ENCODE results near the gene YAP1.

YAP1 gene

DNA sequence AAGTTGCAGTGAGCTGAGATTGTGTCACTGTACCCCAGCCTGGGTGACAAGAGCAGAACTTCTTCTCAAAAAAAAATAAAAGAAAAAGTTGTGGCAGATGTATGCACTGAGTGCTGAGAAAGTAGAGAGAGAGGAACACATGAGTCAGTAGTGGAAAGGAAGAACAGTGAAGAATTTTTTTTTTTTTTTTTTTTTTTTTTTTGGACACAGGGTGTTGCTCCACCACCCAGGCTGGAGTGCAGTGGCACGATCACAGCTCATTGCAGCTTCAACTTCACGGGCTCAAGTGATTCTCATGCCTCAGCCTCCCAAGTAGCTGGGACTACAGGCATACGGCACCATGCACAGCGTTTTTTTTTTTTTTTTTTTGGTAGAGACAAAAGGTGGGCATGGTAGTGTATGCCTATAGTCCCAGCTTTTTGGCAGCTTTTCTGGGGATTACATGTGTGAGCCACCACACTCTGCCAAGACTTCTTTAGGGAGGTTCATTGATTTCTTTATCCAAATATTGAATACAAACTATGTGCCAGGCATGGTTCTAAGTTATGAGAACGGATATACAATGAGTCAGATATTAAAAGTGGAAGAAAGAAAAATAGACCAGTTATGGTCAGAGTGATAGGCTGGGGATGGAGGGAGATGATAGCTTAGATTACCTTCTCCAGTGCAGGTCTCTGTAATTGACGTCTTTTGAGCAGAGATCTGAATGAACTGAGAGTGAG lies 62.0 kb downstream of the YAP1 start:
- TF ChIP-seq POLR2A (IDR thresholded peaks at IDR 0.05; ENCODE audit: low read depth, low read length) (no peak), POU2F2 (IDR thresholded peaks at IDR 0.05; ENCODE audit: low read depth, low read length) (no peak), PAX5 (IDR thresholded peaks at IDR 0.05; ENCODE audit: insufficient read depth, low read length, severe bottlenecking) (no peak), SPI1 (IDR thresholded peaks at IDR 0.05; ENCODE audit: low read depth, low read length) (no peak), TAF1 (IDR thresholded peaks at IDR 0.05; ENCODE audit: low read depth, low read length) (no peak), POLR2AphosphoS5 (IDR thresholded peaks at IDR 0.05; ENCODE audit: low read depth, low read length) (no peak)
- FAIRE-seq (no peak), DNase-seq (ENCODE audit: insufficient read length, low spot score) (no peak)

DNA sequence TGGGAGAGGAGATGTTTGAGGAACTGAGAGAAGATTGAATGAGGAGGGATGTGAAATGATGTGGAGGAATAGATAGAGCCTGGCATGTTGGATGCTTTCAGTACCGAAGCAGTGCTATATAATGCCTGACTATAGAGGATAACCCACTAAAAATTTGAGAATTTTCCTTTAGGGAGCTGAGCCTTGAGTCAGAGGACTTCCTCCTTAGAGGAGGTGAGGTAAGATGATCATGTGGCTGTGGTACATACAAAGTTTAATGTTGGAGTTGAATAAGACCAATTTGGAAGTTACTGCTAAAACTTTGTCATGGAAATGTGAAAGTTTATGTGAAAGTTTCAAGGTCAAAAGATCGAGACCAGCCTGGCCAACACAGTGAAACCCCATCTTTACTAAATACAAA lies 66.9 kb downstream of the YAP1 start:
- TF ChIP-seq PAX5 (IDR thresholded peaks at IDR 0.05; ENCODE audit: insufficient read depth, low read length, severe bottlenecking), result no peak
- no peak for TF ChIP-seq POU2F2 (IDR thresholded peaks at IDR 0.05; ENCODE audit: low read depth, low read length)
- TF ChIP-seq POLR2AphosphoS5 (IDR thresholded peaks at IDR 0.05; ENCODE audit: low read depth, low read length), result no peak
- TF ChIP-seq POLR2A (IDR thresholded peaks at IDR 0.05; ENCODE audit: low read depth, low read length), result no peak
- no peak for TF ChIP-seq TAF1 (IDR thresholded peaks at IDR 0.05; ENCODE audit: low read depth, low read length)
- no peak for TF ChIP-seq SPI1 (IDR thresholded peaks at IDR 0.05; ENCODE audit: low read depth, low read length)
- FAIRE-seq (no peak), DNase-seq (ENCODE audit: insufficient read length, low spot score) (no peak)

DNA sequence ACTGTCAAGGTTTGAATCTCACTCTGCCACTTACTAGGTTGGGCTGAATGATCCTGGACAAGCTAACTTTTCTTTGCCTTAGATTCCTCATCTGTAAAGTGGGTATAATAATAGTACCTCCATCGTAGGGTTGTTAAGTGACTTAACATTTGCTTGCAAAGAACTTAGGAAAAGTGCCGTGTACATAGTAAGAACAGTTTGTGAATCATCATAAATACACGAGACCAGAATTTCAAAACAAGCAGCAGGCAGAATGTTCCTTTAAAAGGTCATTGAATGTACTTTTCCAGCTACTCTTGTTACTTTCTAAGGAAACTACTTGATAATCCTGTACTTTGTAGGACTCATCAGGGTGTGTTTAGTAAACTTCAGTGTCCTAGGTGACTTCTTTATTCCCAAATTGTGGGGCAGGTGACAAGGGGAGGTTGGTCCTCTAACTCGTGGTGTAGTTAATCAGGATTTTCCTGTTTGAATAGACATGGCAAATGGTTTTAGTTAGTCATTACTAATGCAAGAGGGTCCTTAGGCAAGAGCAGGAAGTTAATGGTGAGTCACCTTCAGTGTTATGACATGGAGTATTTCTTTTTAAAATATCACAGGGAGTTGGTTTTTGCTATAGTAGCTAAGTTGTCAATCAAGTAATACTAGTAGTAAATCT lies 67.9 kb downstream of the YAP1 start:
- DNase-seq (ENCODE audit: insufficient read length, low spot score), result no peak
- TF ChIP-seq SPI1 (IDR thresholded peaks at IDR 0.05; ENCODE audit: low read depth, low read length) (no peak), TAF1 (IDR thresholded peaks at IDR 0.05; ENCODE audit: low read depth, low read length) (no peak), POU2F2 (IDR thresholded peaks at IDR 0.05; ENCODE audit: low read depth, low read length) (no peak), POLR2AphosphoS5 (IDR thresholded peaks at IDR 0.05; ENCODE audit: low read depth, low read length) (no peak), PAX5 (IDR thresholded peaks at IDR 0.05; ENCODE audit: insufficient read depth, low read length, severe bottlenecking) (no peak), POLR2A (IDR thresholded peaks at IDR 0.05; ENCODE audit: low read depth, low read length) (no peak)
- FAIRE-seq, result no peak

DNA sequence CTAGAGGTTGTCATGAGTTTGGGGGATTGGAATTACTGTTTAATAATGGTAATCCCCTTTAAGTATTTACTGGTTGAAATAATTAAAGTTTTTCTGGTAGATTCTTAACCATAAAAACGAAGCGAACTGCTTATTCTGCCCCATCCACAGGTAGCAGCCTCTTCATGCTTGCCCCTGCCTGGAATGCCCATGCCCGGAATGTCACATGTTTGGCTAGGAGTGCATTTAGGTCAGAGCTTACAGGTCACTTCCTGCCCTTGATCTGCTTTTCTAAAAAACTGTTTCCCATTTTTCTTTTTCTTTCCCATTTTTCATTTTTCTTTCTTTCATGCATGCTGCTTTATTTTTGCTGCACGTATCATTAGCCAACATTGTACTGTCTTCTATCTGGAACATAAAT lies 69.1 kb downstream of the YAP1 start:
- TF ChIP-seq TAF1 (IDR thresholded peaks at IDR 0.05; ENCODE audit: low read depth, low read length) (no peak), PAX5 (IDR thresholded peaks at IDR 0.05; ENCODE audit: insufficient read depth, low read length, severe bottlenecking) (no peak), POLR2AphosphoS5 (IDR thresholded peaks at IDR 0.05; ENCODE audit: low read depth, low read length) (no peak), POLR2A (IDR thresholded peaks at IDR 0.05; ENCODE audit: low read depth, low read length) (no peak), SPI1 (IDR thresholded peaks at IDR 0.05; ENCODE audit: low read depth, low read length) (no peak), POU2F2 (IDR thresholded peaks at IDR 0.05; ENCODE audit: low read depth, low read length) (no peak)
- no peak for FAIRE-seq
- no peak for DNase-seq (ENCODE audit: insufficient read length, low spot score)

DNA sequence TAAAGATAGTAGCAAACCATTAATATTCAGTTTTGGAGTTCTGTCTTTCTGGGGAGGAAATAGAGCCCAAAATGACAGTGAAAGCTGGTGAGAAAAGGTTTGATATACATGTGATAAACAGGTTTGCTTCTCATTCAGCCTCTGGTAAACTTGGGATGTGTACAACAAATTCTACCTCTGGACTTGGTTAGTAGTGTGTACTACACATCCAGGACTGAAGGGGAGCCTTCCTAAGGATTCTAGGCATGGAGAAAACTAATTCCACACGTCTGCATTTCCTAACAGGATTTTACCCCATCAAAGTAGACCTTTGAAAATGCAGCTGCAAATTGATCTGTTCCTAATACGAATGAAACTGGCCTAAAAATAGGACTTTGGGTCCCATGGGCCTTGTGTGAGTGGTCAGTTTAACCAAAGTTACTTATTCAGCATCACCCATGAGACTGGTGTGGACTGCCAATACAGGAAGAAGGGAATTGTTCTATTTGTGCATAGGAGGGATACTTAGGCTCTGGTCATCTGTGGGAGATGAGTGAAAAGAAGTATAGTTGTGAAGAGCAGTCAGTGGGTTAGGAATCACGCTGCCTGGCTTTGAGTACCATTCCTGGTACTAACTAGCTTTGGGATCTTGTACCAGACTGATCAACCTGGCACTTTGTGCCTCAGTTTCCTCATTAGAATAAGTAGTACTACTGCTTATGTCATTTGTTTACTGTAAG lies 74.2 kb downstream of the YAP1 start:
- DNase-seq (ENCODE audit: insufficient read length, low spot score) (no peak), FAIRE-seq (no peak)
- TF ChIP-seq POLR2AphosphoS5 (IDR thresholded peaks at IDR 0.05; ENCODE audit: low read depth, low read length) (no peak), POU2F2 (IDR thresholded peaks at IDR 0.05; ENCODE audit: low read depth, low read length) (no peak), SPI1 (IDR thresholded peaks at IDR 0.05; ENCODE audit: low read depth, low read length) (no peak), PAX5 (IDR thresholded peaks at IDR 0.05; ENCODE audit: insufficient read depth, low read length, severe bottlenecking) (no peak), TAF1 (IDR thresholded peaks at IDR 0.05; ENCODE audit: low read depth, low read length) (no peak), POLR2A (IDR thresholded peaks at IDR 0.05; ENCODE audit: low read depth, low read length) (no peak)

DNA sequence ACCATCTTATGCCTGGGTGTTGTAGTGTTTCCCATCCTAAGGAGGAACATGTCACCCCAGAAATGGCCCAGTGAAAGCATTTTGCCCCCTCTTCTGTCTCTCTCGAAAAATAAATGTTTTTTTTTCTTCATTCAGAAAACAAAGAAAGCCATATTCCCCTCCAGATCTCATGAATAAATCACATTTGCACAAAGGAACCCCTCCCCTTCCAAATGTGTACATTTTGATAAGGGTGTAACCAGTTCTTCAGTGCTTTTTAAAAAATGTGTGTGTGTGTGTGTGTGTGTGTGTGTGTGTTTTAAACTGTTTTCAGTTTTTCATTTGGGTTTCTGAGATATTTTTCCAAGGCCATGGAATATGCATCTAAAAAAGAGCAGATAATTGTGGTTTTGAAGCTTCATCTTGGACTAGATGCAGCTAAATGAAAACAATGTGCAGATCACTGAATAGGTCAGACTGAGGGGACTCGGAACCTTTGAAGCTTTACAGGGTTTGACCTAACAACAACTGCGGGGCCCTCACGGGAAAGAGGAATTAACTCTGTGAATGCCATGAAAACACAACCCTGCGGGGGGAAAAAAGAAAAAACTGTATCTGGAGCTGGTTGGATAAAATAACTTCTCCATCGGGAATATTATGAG lies 76.4 kb downstream of the YAP1 start:
- no peak for DNase-seq (ENCODE audit: insufficient read length, low spot score)

DNA sequence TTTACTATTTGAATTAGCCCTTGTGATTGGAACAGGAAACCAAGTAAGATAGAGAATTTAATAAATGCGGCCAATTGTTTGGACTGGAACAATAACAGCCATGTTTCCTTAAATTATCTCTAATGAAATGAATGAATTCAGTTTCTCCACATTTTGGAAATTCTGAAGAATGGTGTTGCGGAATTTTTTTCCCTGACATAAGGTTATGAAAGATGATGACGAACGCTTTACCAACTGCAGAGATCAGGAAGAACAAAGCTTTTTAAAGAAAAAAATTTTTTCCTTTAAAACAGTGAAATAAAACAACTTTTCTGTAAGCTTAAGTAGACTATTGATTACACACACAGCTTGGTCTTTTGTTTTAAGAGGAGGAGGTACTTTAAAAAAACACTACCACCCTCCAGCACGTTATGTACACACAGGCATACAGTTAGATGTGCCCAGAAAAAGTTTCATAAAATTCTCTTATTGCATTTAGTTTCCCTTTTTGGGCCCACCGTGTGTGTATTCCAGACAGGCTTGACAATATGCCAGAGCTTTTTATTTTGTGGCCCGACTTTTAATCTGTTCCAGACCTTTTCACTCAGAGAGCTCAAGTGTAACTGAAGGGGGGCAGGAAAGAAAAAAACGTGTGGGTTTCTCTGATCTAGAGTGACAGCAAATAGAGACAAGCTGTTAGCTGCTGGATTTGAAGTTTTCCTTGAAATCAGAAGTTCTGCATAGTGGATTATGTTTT lies 77.3 kb downstream of the YAP1 start:
- TF ChIP-seq PAX5 (IDR thresholded peaks at IDR 0.05; ENCODE audit: insufficient read depth, low read length, severe bottlenecking) (no peak), POLR2AphosphoS5 (IDR thresholded peaks at IDR 0.05; ENCODE audit: low read depth, low read length) (no peak), POU2F2 (IDR thresholded peaks at IDR 0.05; ENCODE audit: low read depth, low read length) (no peak), POLR2A (IDR thresholded peaks at IDR 0.05; ENCODE audit: low read depth, low read length) (no peak)
- DNase-seq (ENCODE audit: insufficient read length, low spot score) (no peak), FAIRE-seq (no peak)

More for the DNA sequence above, 76.4 kb downstream of the YAP1 start:
- FAIRE-seq, result no peak
- TF ChIP-seq POLR2A (IDR thresholded peaks at IDR 0.05; ENCODE audit: low read depth, low read length), result no peak
- no peak for TF ChIP-seq SPI1 (IDR thresholded peaks at IDR 0.05; ENCODE audit: low read depth, low read length)
- no peak for TF ChIP-seq PAX5 (IDR thresholded peaks at IDR 0.05; ENCODE audit: insufficient read depth, low read length, severe bottlenecking)
- TF ChIP-seq TAF1 (IDR thresholded peaks at IDR 0.05; ENCODE audit: low read depth, low read length), result no peak
- TF ChIP-seq POU2F2 (IDR thresholded peaks at IDR 0.05; ENCODE audit: low read depth, low read length), result no peak
- TF ChIP-seq POLR2AphosphoS5 (IDR thresholded peaks at IDR 0.05; ENCODE audit: low read depth, low read length), result no peak

DNA sequence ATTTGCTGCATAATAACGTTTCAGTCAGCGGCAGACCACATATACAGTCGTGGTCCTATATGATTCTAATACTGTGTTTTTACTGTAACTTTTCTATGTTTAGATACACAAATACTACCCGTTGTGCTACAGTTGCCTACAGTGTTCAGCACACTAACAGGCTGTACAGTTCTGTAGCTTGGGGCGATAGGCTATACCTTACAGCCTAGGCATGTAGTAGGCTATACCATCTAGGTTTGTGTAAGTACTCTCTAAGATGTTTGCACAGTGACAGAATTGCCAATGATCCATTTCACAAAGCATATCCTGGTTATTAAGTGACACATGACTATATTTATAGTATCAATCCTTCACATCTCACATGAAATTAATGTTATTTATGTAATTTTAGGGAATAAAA lies 78.2 kb downstream of the YAP1 start:
- TF ChIP-seq POLR2AphosphoS5 (IDR thresholded peaks at IDR 0.05; ENCODE audit: low read depth, low read length) (no peak), POU2F2 (IDR thresholded peaks at IDR 0.05; ENCODE audit: low read depth, low read length) (no peak), PAX5 (IDR thresholded peaks at IDR 0.05; ENCODE audit: insufficient read depth, low read length, severe bottlenecking) (no peak), TAF1 (IDR thresholded peaks at IDR 0.05; ENCODE audit: low read depth, low read length) (no peak), POLR2A (IDR thresholded peaks at IDR 0.05; ENCODE audit: low read depth, low read length) (no peak), SPI1 (IDR thresholded peaks at IDR 0.05; ENCODE audit: low read depth, low read length) (no peak)
- FAIRE-seq, result no peak
- no peak for DNase-seq (ENCODE audit: insufficient read length, low spot score)
